Measurements from ENCODE around the gene ZFHX2. TPM values are rescaled to one million over a fixed set of nuclear protein-coding genes. Genes with fewer than 3 reads are reported as not detected.

The ZFHX2 gene
- total and polyA plus RNA-seq, 2 of the 13 experiments (the other 11 are each of a cell fraction or from before 2014, with no cell fraction given): 0.17 to 0.44 TPM

DNA sequence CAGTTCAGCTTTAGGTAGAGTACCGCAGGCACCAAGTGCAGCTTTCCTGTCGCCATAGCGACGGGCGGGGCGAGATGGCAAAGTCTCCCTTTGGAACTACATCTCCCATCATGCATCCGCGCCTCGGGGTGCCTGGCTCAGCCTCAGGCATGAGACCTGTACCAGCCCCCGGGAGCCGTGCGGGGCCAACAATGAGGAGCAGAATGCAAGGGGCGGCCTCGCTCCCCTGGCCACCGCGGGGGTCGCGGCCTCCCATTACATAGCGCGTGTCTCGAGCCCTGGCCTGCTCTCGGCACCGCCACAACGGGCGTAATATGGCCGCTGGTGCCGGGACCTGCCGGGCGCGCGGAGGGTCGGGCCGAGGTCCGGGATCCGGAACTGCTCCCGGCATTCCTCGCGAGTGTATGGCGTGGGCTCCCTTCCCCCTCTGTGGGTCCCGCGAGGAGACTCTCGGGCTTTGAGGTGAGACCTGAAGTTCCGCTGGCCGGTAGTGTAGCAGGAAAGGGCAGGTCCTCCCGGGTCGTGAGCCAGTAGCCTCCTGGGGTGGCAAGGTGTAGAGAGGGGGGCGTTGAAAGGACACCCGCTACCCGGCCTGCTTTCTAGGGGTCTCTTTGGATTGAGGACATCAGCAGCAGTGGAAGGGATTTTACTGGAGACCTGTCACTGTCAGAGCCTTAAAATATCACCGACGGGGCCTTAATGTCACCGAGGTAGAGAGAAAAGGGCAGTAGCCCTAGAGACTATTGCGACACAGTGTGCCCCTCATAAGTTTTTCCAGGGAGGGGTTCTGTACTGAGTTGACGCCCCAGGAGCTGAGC is 4.5 kb upstream of the ZFHX2 start, which contains the start of gene THTPA (continued):
- TF ChIP-seq ZNF839 (CRISPR knock-in tag; IDR thresholded peaks at IDR 0.05; ENCODE audit: borderline replicate concordance) (peak; percentile 99), HNRNPH1 (optimal IDR thresholded peaks at IDR 0.05; ENCODE audit: low read depth, low read length) (no peak), ZNF879 (CRISPR knock-in tag; IDR thresholded peaks at IDR 0.05) (peak; percentile 80; the same call in 1 of the 2 replicates), NFYC (CRISPR knock-in tag; IDR thresholded peaks at IDR 0.05) (peak; percentile 60), FOXK2 (IDR thresholded peaks at IDR 0.05) (no peak), SCMH1 (CRISPR knock-in tag; IDR thresholded peaks at IDR 0.05; ENCODE audit: borderline replicate concordance) (no peak), ZNF160 (CRISPR knock-in tag; IDR thresholded peaks at IDR 0.05) (peak; percentile 93; the same call in 1 of the 2 replicates), SETDB1 (CRISPR knock-in tag; IDR thresholded peaks at IDR 0.05; ENCODE audit: borderline replicate concordance) (no peak), YY1 (IDR thresholded peaks at IDR 0.05; ENCODE audit: insufficient read depth, insufficient replicate concordance, low read depth, low read length) (peak; percentile 98), ZNF382 (CRISPR knock-in tag; IDR thresholded peaks at IDR 0.05; ENCODE audit: borderline replicate concordance) (no peak), ZNF383 (CRISPR knock-in tag; IDR thresholded peaks at IDR 0.05; ENCODE audit: borderline replicate concordance) (peak; percentile 100), NKX3-1 (CRISPR knock-in tag; IDR thresholded peaks at IDR 0.05) (peak; percentile 96), ZBTB1 (CRISPR knock-in tag; IDR thresholded peaks at IDR 0.05; ENCODE audit: borderline replicate concordance) (peak; percentile 91; the same call in 1 of the 2 replicates), ZNF768 (CRISPR knock-in tag; IDR thresholded peaks at IDR 0.05) (peak; percentile 91), ZNF282 (IDR thresholded peaks at IDR 0.05; ENCODE audit: partially characterized antibody) (no peak)
- TF ChIP-seq, protein P1, sequence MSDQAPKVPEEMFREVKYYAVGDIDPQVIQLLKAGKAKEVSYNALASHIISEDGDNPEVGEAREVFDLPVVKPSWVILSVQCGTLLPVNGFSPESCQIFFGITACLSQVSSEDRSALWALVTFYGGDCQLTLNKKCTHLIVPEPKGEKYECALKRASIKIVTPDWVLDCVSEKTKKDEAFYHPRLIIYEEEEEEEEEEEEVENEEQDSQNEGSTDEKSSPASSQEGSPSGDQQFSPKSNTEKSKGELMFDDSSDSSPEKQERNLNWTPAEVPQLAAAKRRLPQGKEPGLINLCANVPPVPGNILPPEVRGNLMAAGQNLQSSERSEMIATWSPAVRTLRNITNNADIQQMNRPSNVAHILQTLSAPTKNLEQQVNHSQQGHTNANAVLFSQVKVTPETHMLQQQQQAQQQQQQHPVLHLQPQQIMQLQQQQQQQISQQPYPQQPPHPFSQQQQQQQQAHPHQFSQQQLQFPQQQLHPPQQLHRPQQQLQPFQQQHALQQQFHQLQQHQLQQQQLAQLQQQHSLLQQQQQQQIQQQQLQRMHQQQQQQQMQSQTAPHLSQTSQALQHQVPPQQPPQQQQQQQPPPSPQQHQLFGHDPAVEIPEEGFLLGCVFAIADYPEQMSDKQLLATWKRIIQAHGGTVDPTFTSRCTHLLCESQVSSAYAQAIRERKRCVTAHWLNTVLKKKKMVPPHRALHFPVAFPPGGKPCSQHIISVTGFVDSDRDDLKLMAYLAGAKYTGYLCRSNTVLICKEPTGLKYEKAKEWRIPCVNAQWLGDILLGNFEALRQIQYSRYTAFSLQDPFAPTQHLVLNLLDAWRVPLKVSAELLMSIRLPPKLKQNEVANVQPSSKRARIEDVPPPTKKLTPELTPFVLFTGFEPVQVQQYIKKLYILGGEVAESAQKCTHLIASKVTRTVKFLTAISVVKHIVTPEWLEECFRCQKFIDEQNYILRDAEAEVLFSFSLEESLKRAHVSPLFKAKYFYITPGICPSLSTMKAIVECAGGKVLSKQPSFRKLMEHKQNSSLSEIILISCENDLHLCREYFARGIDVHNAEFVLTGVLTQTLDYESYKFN (CRISPR knock-in tag; conservative IDR thresholded peaks at IDR 0.05): peak; percentile 78
- TF ChIP-seq, protein P2, sequence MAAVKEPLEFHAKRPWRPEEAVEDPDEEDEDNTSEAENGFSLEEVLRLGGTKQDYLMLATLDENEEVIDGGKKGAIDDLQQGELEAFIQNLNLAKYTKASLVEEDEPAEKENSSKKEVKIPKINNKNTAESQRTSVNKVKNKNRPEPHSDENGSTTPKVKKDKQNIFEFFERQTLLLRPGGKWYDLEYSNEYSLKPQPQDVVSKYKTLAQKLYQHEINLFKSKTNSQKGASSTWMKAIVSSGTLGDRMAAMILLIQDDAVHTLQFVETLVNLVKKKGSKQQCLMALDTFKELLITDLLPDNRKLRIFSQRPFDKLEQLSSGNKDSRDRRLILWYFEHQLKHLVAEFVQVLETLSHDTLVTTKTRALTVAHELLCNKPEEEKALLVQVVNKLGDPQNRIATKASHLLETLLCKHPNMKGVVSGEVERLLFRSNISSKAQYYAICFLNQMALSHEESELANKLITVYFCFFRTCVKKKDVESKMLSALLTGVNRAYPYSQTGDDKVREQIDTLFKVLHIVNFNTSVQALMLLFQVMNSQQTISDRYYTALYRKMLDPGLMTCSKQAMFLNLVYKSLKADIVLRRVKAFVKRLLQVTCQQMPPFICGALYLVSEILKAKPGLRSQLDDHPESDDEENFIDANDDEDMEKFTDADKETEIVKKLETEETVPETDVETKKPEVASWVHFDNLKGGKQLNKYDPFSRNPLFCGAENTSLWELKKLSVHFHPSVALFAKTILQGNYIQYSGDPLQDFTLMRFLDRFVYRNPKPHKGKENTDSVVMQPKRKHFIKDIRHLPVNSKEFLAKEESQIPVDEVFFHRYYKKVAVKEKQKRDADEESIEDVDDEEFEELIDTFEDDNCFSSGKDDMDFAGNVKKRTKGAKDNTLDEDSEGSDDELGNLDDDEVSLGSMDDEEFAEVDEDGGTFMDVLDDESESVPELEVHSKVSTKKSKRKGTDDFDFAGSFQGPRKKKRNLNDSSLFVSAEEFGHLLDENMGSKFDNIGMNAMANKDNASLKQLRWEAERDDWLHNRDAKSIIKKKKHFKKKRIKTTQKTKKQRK (IDR thresholded peaks at IDR 0.05; ENCODE audit: low read length): no peak
- TF ChIP-seq, protein P3, sequence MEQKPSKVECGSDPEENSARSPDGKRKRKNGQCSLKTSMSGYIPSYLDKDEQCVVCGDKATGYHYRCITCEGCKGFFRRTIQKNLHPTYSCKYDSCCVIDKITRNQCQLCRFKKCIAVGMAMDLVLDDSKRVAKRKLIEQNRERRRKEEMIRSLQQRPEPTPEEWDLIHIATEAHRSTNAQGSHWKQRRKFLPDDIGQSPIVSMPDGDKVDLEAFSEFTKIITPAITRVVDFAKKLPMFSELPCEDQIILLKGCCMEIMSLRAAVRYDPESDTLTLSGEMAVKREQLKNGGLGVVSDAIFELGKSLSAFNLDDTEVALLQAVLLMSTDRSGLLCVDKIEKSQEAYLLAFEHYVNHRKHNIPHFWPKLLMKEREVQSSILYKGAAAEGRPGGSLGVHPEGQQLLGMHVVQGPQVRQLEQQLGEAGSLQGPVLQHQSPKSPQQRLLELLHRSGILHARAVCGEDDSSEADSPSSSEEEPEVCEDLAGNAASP (CRISPR knock-in tag; IDR thresholded peaks at IDR 0.05; ENCODE audit: borderline replicate concordance): peak; percentile 83
- TF ChIP-seq, protein P4, sequence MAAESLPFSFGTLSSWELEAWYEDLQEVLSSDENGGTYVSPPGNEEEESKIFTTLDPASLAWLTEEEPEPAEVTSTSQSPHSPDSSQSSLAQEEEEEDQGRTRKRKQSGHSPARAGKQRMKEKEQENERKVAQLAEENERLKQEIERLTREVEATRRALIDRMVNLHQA (CRISPR knock-in tag; IDR thresholded peaks at IDR 0.05): peak; percentile 66; the same call in 1 of the 2 replicates

Measured in HepG2 (cell line).